HG03354 (cell line): ENCODE measurements around the gene RAB11FIP3.
"Not testable (repeated sequence)": the region's sequence is repeated elsewhere in the genome, so short reads cannot be mapped to it uniquely, and the experiment has no call there.

Experiments used
- ATAC-seq: cut with Tn5 transposase; IDR thresholded peaks from one replicate; pipeline ENCODE4 v1.9.1; 2021; ENCODE audit warnings: mild to moderate bottlenecking; ENCODE audit not compliant: unreplicated experiment, poor library complexity, severe bottlenecking

The RAB11FIP3 gene

GRCh38 chr16:478287-478686 is 52.8 kb downstream of the RAB11FIP3 start:
- not testable (repeated sequence) for ATAC-seq

GRCh38 chr16:482468-483185 is 57.2 kb downstream of the RAB11FIP3 start:
- ATAC-seq = no peak

- no peak for ATAC-seq
Observed at GRCh38 chr16:483341-484075, 58.1 kb downstream of the RAB11FIP3 start.

GRCh38 chr16:489606-490005 is 64.2 kb downstream of the RAB11FIP3 start:
- no peak for ATAC-seq

GRCh38 chr16:490768-491167 is 65.3 kb downstream of the RAB11FIP3 start:
- no peak for ATAC-seq

- ATAC-seq = no peak
Observed at GRCh38 chr16:491220-491919, 65.9 kb downstream of the RAB11FIP3 start.

- no peak for ATAC-seq
Observed at GRCh38 chr16:492211-492875, 66.9 kb downstream of the RAB11FIP3 start.

- ATAC-seq = not testable (repeated sequence)
Observed at GRCh38 chr16:494676-495075, 69.2 kb downstream of the RAB11FIP3 start.

- ATAC-seq = no peak
Observed at GRCh38 chr16:495127-495748, 69.8 kb downstream of the RAB11FIP3 start.

- no peak for ATAC-seq
Observed at GRCh38 chr16:496097-496886, 70.8 kb downstream of the RAB11FIP3 start.

GRCh38 chr16:497258-497657 is 71.8 kb downstream of the RAB11FIP3 start:
- ATAC-seq = no peak

- no peak for ATAC-seq
Observed at GRCh38 chr16:499924-500323, 74.5 kb downstream of the RAB11FIP3 start.

- ATAC-seq = no peak
Observed at GRCh38 chr16:500709-501108, 75.3 kb downstream of the RAB11FIP3 start.

- no peak for ATAC-seq
Observed at GRCh38 chr16:502179-502943, 76.9 kb downstream of the RAB11FIP3 start.

GRCh38 chr16:503150-504071 is 78.0 kb downstream of the RAB11FIP3 start:
- no peak for ATAC-seq

- no peak for ATAC-seq
Observed at GRCh38 chr16:505479-506245, 80.2 kb downstream of the RAB11FIP3 start.

GRCh38 chr16:506246-506546 is 80.7 kb downstream of the RAB11FIP3 start:
- ATAC-seq = no peak
